ENCODE measurements around the gene GFOD1.

GRCh38 chr6:13512900-13513299 is 25.5 kb upstream of the GFOD1 start:
- no peak for TF ChIP-seq POLR2A (IDR thresholded peaks at IDR 0.05)
- TF ChIP-seq CTCF (IDR thresholded peaks at IDR 0.05): no peak
